ENCODE results near the gene SIL1.

GRCh38 chr5:139167533-139167932, 30.6 kb downstream of the SIL1 start:
- TF ChIP-seq POLR2A (IDR thresholded peaks at IDR 0.05; ENCODE audit: control extremely low read depth in 1 of 2, low read depth in 2 of 2, low read length in 2 of 2), result no peak
- TF ChIP-seq CTCF (IDR thresholded peaks at IDR 0.05; ENCODE audit: control extremely low read depth in 1 of 3, insufficient read depth in 1 of 3, low read depth in 1 of 3, low read length in 3 of 3), result no peak
